ENCODE data around the gene FSTL1.

Gene FSTL1

DNA sequence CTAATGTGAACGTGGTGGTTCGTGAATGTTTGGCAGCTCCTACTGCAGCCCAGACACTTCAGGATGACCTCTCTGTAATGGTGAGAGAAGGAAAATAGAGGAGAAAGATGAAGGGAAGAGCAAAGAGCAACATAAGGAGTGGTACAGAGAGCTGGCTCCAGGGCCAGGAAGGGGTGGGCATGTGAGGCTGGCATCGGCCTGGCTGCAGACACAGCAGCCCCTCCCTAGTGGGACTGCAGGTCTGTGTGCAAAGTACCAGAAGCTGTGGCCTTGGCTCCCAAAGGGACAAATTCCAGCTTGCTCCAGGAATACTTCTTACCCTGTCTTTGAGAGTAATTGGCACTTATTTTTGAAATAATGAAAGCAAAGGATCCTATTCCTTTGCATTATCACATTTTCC is 10.0 kb downstream of the FSTL1 start:
- in situ Hi-C loops (cut with MboI; ENCODE audit: low sequenced_read_pairs), result no loop called here

DNA sequence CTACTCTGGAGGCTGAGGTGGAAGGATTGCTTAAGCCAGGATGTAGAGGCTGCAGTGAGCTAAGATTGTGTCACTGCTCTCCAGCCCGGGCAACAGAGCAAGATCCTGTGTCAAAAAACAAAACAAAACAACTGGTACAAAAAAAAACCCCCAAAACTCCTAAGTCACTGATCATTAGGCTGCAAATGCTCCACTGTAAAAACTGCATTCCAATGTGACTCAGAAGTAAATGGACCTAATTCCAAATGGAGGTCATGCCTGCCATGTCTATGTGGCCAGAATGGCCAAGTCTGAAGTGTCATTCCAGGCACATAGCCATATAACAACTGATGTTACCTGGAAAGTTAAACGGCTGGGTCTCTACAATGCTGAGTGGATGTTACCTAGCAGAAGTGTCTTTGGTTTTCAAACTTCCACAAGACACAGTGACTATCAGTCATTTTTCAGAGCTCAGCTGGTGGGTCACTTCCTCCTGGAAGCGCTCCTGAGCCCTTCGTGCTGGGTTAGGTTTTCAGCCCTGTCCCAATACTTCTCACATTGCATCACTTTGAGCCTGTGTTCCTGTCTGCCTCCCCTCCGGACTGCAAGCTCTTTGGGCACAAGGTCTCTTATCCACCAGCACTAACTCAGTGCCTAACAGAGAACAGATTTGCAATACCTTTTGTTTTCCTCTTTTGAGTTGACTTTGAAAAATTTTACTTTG is 10.6 kb downstream of the FSTL1 start:
- in situ Hi-C loops (cut with MboI; ENCODE audit: low sequenced_read_pairs), result no loop called here

DNA sequence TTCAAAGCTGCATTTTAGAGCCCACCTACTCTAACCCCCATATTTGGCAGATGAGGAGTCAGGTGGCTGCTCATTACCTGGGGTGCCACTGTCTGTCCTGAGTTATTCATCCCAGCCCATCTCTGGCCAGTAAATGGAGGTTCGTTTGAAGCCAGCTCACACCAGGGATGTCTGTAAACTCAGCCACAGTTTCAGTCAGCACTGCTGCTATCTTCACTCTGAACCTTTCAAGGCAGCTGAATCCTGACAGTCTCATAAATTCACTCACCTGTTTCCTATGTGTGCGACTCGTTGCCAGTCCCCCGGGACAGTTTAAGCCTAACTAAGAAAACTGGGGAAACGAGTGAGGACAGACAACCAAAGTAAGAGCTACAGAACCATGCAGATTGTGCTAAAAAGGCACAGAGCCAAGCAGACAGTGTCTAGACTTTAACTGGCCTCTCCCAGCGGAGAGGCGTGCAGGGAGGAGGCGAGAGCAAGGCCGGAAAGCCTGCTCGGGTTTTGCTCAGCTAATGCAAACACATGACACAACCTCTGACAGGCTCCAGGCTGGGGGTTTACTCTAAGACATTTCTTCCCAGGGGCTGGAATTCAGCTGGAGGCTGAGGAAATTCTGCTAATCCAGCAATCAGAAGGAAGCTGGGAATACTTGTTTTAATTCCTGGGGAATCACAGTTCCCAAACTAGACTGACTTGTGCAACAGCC is 12.0 kb downstream of the FSTL1 start:
- in situ Hi-C loops (cut with MboI; ENCODE audit: low sequenced_read_pairs), result no loop called here

DNA sequence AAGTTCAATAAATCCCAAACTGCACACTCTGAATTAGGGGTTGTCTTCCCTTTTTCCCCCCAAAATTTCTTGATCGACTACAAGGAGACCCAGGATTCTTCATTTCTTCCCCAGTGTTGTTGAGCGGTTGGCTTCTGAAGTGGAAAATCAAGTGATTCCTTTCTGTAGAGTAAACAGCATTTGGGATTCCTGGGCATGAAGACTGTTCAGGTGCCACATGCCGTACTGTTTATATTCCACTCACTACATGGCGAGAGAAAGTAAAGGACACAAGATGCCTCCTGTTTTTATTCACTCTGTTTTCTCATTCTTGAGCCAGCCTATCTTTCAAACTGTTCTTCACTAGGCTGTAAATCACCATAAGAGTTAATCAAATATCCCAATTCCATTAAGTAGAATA is 12.6 kb downstream of the FSTL1 start:
- in situ Hi-C loops (cut with MboI; ENCODE audit: low sequenced_read_pairs), result no loop called here

DNA sequence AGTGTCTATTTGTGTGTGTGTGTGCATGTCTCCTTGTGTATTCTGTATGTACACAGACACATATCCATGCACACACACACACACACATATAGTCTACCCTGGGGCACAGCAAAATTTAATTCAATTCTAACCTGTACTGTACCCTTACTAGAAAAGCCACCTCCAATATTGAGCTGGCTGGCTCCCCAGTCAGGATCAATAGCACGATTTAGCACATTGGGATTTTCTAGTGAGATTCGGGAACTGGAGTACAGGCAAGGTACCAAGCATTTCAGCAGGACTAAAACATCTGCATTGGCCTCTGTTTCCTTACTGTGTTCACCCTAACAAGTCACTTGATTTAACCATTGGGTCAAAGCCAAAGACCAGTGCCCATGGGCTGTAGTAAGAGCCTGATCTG is 13.2 kb downstream of the FSTL1 start:
- in situ Hi-C loops (cut with MboI; ENCODE audit: low sequenced_read_pairs), result no loop called here

DNA sequence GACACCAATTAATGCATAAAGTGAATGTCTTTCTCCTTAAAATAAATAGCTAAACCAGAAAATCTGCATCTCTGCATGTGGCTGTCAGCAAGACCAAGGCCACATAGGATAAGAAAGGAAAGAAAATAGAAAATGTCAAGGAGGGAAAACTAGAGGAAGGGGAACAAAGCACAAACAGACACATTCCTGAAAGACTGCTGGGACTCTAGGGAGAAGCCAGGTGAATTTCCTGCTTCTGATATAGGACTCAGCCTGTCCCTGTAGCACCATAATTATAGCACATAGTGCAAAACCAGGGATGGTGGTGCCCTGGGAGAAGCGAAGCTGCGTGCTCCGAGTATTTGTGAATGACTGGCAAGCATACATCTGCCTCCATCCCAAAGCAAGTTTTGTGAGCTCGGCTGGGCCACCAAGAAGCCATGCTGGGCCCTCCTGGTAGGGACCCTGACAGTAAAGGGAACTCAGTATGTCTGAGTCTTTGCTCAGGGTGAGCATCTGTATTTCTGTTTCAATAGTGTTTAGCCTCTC is 14.2 kb downstream of the FSTL1 start:
- in situ Hi-C loops (cut with MboI; ENCODE audit: low sequenced_read_pairs), result no loop called here

DNA sequence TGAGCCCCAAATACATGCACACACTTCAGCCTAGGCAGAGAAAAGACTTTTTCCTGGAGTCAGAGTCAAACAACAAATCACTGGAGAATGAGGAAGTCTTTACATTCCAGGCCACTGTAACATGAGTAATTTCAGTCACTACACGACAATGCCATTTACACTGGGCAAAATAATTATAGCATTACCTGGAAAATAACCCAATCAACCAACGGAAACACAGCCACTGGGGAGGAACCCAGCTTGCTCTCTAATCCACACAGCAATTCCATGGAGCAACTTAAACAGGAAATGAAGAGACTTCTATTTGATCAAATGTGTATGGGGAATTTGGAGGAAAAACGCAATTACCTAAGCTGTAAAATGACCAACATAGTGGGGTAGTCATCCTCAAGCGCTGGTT is 15.2 kb downstream of the FSTL1 start:
- in situ Hi-C loops (cut with MboI; ENCODE audit: low sequenced_read_pairs), result no loop called here

DNA sequence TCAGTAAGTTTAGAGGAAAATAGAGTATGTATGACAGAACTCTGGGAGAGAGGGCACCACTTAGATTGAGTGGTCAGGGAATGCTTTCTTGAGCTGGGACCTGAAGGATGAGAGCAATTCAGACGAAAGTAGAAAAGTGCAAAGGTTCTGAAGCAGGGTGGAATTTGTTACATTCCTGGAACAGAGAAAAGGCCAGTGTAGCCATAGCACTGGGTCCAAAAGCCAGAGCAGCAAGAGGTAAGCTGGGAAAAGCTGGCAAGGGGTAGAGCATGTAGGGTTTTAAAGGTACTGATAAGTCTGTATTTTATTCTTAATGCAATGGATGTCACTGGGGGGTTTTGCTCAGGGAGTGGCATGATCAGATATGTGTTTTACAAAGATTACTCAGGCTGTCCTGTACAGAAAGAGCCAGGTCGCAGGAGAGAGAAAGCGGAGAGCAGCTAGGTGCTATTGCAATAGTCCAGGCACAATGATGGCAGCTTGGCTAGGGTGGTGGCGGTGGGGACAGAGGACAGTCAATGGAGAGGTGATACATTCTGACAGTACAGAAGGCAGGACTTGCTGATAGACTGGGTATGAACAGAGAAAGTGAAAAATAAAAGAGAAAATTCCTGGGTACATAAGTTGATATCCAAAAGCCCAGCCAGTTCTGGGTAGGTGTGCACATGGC is 17.0 kb downstream of the FSTL1 start:
- in situ Hi-C loops (cut with MboI; ENCODE audit: low sequenced_read_pairs), result no loop called here

DNA sequence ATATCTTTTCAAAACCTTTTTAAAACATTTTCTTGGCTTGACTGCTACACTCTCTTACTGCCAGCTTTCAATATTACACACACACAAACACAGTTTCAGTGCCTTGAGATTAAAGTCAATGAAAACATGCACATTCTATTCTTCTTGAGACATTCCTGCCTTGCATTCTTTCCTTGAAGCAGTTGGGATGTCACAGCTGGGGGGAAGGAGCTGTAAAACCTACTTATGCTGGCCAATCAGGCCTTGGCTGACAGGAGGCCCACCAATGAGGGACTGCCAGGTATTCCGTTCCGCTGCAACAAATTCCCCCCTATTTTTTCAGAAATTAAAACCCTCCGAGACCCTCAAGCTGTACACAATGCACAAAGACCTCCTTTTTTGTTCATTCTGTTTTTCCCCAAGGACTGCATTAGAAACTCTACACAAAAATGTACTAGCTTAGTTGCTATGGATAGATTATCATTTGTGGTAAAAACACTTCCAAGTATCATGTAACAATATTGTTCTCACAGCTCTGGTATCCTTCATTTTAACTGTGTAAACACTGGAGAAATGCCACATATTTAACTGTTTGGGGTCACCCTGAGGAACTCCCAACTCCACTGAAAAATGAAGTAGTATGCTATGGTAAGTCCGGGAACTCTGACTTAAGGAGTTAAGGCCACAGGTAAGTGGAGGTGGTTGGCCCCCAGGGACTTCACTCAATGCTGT is 18.5 kb downstream of the FSTL1 start:
- in situ Hi-C loops (cut with MboI; ENCODE audit: low sequenced_read_pairs), result no loop called here

DNA sequence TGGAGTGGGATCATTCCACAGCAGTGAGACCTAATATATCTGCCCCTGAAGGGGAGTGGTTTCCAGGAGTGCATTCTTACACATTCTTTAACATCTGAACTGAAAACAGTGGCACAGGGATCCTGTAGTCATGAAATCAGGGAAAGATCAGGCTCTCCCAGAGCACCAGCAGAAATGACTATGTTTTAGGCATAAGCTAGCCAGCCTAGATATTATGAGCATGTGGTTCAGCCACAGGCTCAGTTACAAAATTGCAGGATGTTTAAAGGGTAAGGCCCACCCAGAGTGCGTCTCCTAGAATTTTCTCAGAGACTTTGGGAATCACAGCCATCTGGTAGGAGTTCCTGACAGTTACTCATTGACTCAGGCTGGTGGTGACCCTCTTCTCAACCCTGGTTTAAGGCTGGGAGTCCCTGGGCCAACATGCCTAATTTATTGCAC is 20.9 kb downstream of the FSTL1 start:
- in situ Hi-C loops (cut with MboI; ENCODE audit: low sequenced_read_pairs), result no loop called here

DNA sequence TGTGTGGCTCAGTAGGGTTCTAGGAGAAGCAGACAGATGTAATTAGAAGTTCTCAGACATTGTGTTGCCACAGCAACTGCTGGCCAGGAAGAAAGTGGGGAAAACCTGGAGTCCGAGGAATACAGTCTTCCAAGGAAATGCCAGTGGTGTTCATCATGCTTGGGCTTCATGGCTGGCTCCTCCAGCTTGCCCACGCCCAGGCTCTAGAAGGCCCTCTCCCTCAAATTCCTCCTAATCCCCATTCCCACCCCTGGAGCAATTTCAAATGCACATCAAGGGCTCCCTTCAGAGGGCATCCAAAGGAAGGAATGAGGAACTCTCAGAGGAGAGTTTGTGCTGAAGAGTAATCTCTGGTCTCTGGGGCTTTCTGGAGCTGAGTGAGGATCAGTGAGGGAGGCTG is 21.9 kb downstream of the FSTL1 start:
- in situ Hi-C loops (cut with MboI; ENCODE audit: low sequenced_read_pairs), result no loop called here

DNA sequence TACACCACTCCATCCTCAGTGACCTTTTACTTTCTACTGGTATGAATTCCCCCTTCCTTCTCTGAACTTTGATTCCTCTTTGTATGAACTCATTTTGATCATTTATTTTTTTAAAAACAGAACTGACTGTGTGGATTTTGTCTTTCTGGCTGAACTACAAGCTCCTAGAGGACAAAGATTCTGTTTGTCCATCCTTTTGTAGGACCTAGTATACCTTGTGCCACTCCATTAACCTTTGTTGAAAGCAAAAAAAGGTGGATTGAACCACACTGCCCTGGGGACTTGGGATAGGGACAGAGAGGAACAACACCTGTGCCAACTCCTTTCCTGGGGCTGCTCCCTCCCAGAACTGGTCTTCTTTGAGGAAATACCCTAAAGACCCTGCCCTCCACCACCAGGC is 23.6 kb downstream of the FSTL1 start:
- in situ Hi-C loops (cut with MboI; ENCODE audit: low sequenced_read_pairs), result no loop called here

DNA sequence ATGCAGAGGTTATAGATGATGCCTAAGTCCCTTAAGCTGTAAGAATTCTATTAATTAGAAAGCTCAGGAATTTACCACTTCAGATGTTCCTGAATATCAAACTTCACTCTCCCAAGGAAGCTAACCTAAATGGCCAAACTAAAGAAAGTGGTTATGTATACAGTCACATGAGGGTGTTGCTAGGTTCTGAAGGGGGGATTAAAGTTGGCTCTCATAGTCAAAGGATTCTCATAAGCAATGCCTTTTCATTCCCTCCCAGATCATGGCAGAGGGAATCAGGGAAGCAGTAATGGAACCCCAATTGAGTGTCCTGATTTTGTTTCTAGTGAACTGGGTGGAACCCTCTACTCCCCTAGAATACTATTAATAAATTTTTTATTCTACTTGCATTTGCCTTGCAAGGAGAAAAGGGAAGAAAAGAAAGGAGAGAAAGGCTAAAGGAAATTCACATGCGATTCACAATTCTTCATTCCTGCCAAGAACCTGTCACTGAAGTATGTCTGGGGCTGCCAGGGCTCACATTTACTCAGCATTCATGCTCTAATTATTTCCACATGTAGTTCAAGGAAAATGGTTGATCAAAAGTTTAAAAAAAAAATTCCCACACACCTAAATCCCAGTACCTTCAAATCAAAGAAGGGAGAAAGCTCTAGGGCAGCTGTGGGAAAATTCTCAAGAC is 25.1 kb downstream of the FSTL1 start:
- in situ Hi-C loops (cut with MboI; ENCODE audit: low sequenced_read_pairs), result no loop called here

DNA sequence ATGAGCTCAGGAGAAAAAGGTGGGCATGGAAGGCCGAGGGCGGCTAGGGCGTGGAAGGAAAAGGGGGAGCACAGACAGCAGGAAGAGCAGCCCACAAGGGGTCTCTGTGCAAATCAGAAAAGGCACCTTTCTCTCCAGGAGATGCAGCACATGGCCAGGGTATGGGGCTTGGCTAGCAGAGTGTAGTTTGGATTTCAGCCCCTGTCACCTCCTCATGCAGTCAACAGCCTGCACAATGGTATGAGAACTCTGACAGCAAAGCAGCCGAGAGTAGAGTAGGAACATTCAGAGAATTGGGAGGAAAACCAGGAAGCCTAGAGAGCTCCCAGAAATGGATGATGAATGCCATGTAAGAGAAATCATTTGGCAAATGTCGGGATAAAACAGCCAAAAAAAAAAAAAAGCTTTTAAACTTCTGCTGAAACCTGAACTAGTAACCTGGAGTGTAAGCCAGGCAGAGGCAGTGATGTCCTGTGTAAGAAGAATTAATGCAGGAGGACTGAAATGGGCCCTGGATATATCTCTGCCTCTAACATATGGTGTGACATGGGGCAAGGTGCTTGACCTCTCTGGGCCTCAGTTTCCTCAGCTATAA is 25.7 kb downstream of the FSTL1 start:
- in situ Hi-C loops (cut with MboI; ENCODE audit: low sequenced_read_pairs), result loop anchor here (25.0 kb wide), 1 partner anchor 188 kb away; no protein-coding TSS in a partner anchor

DNA sequence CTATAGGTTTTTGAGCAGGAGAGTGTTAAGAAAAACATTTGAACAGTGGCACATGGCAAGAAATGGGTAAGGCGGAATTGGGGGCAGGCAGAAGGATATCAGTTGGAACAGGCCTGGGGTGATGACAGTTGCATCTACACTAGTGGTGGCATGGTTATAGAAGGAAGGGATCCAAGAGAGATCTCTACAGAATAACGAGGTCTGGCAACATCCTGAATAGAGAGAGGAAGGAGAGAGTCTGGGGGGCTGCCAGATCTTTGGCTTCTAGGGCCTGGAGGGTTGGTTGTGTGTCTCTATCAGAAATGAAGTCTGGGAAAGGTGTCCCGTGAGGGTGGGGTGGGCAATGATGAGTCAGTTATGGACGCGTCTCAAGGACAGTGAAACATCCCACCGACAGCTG is 26.3 kb downstream of the FSTL1 start:
- in situ Hi-C loops (cut with MboI; ENCODE audit: low sequenced_read_pairs), result loop anchor here (25.0 kb wide), 1 partner anchor 187 kb away; no protein-coding TSS in a partner anchor

DNA sequence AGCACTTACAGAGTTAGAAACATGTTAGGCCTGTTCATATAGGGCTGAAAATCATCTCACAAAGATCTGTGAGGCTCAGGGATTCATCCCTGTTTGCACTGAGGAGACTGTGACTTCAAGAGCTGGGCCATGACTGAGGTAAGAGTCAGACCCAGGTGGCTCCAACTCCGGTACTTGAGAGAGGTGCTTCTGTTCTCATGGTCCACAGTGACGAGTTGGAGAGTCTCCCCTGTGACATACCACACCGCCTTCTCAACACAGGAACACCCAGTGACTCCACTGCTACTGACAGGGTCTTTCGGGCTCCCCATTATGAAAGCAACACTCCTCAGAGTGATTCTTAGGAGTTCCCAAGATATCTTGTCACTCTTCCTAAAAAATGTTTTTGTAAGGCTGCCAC is 27.4 kb downstream of the FSTL1 start:
- in situ Hi-C loops (cut with MboI; ENCODE audit: low sequenced_read_pairs), result loop anchor here (25.0 kb wide), 1 partner anchor 186 kb away; no protein-coding TSS in a partner anchor

DNA sequence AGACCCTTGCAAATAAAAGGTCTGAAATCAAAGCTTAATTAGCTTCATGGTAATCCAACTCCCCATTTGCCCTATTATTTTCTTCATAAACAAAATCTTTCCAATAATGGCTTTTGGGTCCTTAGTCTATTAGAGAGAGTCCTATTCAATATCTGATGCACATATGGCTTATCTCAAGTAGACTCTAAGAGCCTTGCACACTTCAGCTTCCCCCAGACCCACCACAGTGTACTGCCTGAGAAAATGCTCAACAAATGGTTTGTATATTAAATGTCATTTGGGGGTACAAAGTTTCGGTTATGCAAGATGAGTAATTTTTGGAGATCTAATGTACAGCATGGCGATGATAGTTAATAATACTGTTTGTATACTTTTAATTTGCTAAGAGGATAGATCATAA is 28.9 kb downstream of the FSTL1 start:
- in situ Hi-C loops (cut with MboI; ENCODE audit: low sequenced_read_pairs), result loop anchor here (25.0 kb wide), 1 partner anchor 185 kb away; no protein-coding TSS in a partner anchor

DNA sequence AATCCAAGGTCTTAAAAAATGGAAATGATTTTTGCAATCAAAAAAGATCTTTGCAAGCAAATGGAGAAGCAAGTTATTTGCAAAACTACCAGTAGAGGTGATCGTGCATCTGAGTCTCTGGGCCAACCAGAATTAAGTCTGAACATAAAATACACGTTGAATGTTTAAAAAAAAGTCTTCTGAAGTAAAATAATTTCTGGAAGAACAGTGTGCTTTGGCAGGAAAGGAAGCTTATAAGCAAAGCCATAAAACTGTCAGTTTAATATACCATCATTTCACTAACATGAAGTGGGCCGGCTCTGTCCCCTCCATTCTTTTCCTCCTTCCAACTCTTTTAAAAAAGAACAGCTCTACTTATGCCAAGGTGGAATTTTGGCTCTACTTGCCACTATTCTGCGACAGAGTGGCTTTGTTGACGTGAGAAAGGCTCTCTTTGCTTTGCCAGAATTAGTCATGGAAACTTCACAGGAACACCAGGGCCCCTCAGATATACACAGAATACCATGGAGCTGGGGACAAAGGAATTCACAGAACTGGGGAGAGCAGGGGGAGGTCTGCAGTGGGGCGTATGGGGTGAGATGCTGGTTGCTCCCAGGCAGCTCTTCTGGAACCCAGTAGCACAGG is 29.8 kb downstream of the FSTL1 start:
- in situ Hi-C loops (cut with MboI; ENCODE audit: low sequenced_read_pairs), result loop anchor here (25.0 kb wide), 1 partner anchor 184 kb away; no protein-coding TSS in a partner anchor

DNA sequence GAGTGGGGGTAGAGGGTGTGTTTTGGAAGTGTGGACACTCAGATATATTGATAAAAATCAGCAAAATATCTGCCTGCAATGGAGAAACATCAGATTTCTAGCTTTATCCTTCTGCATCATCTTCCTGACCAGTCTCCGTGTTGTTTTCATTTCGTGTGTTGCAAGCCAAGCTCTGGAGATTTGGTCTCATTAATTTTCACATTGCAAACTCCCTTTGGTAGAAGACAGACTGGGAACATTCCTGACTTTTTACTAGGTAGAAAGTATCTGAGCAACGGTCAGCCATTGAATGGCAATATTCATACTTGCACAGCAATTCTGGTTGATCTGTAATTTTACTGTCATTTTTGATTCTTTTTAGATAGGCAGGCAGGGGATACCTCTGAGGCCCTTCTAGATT is 30.4 kb downstream of the FSTL1 start:
- in situ Hi-C loops (cut with MboI; ENCODE audit: low sequenced_read_pairs), result loop anchor here (25.0 kb wide), 1 partner anchor 183 kb away; no protein-coding TSS in a partner anchor
